ENCODE measurements around the gene FOXD1. TPM values are rescaled to one million over a fixed set of nuclear protein-coding genes. Genes with fewer than 3 reads are reported as not detected.

FOXD1 gene
- total and polyA plus RNA-seq, 2 of the 4 experiments (the other 2 are of a cell fraction) = 3.2 to 23.1 TPM

- Histone ChIP-seq H4K20me1 (ENCODE audit: insufficient read depth, low read length) (no peaks in the 10 kb centered on the region), H3K14ac (replicated peaks; ENCODE audit: low read depth, low read length) (no peak overlapping the region), H4K5ac (ENCODE audit: low read depth, low read length) (no peak overlapping the region), H3K4me2 (ENCODE audit: low read depth, low read length) (no peak overlapping the region), H3K27me3 (ENCODE audit: control insufficient read depth, insufficient read depth, low read length) (peaks cover 7% of the 10 kb centered on the region), H4K91ac (ENCODE audit: insufficient read depth, low read depth, low read length) (no peak overlapping the region), H3K18ac (ENCODE audit: low read depth, low read length) (no peak overlapping the region), H3K9me1 (ENCODE audit: insufficient read depth, low read length) (0 out of 2 replicates have a peak, but pooled peaks cover 3% of the 10 kb centered on the region), H2BK15ac (ENCODE audit: low read depth, low read length) (no peak overlapping the region), H2AK9ac (replicated peaks; ENCODE audit: low read depth, low read length, poor library complexity) (no peak overlapping the region), H2AK5ac (ENCODE audit: low read depth, low read length) (no peak overlapping the region), H2BK20ac (ENCODE audit: low read depth, low read length) (no peak overlapping the region), H3K4me1 (ENCODE audit: control insufficient read depth, insufficient read depth, low read length) (peaks cover 2% of the 10 kb centered on the region; the same call in 1 of the 2 replicates), H3K56ac (ENCODE audit: extremely low read depth, insufficient read depth, low read length) (no peak overlapping the region), H2BK120ac (ENCODE audit: low read depth, low read length) (no peak overlapping the region), H3K9me3 (ENCODE audit: control insufficient read depth, insufficient read depth, low read length) (no peaks in the 10 kb centered on the region), H4K8ac (ENCODE audit: low read depth in 2 of 2, low read length in 2 of 2) (no peak overlapping the region), H3K23ac (ENCODE audit: low read depth, low read length) (no peak overlapping the region), H2AFZ (replicated peaks; ENCODE audit: low read length, poor library complexity) (no peak overlapping the region), H3K4ac (ENCODE audit: low read depth, low read length) (no peak overlapping the region), H2BK5ac (ENCODE audit: low read depth, low read length, poor library complexity, severe bottlenecking) (no peak overlapping the region), H3K4me3 (ENCODE audit: insufficient read depth, low read depth, low read length) (no peak overlapping the region), H3K79me1 (ENCODE audit: low read depth in 1 of 2, low read length in 2 of 2) (no peaks in the 10 kb centered on the region), H3K27ac (ENCODE audit: insufficient read depth, low read length) (no peak overlapping the region), H3K9ac (ENCODE audit: low read depth, low read length) (no peak overlapping the region), H3K36me3 (ENCODE audit: control insufficient read depth, insufficient read depth, low read length) (no peaks in the 10 kb centered on the region)
- ATAC-seq (ENCODE audit: low read depth) = no peak
- dilution Hi-C loops (cut with HindIII; ENCODE audit: low sequenced_read_pairs, unreplicated experiment) = no loop called here
- no CpG with 5 or more reads among the region's 4 CpGs for WGBS, 2 experiments (ENCODE audit: extremely low coverage in 2 of 2, insufficient read length in 1 of 2)
- BruUV-seq (replicated peaks) = no TSS peak
- CTCF ChIA-PET = interaction anchor here (0.7 to 1.3 kb wide), 2 partner anchors 13 to 385 kb away, joined by 3 to 4 read pairs; no protein-coding TSS in a partner anchor
- intact Hi-C loops (cut with micrococcal nuclease) = no loop called here
- in situ Hi-C loops (cut with MboI; ENCODE audit: low sequenced_read_pairs) = no loop called here
- no peak for TF ChIP-seq NFE2L2 (IDR thresholded peaks at IDR 0.05; ENCODE audit: low read depth, low read length)
- TF ChIP-seq ELK1 (IDR thresholded peaks at IDR 0.05; ENCODE audit: borderline replicate concordance, low read depth, low read length) = no peak
- TF ChIP-seq MAZ (IDR thresholded peaks at IDR 0.05; ENCODE audit: borderline replicate concordance, low read depth, low read length) = no peak
- TF ChIP-seq USF2 (IDR thresholded peaks at IDR 0.05; ENCODE audit: low read depth, low read length) = no peak
- no peak for TF ChIP-seq RAD21 (IDR thresholded peaks at IDR 0.05; ENCODE audit: low read length)
- no peak for TF ChIP-seq CHD1 (IDR thresholded peaks at IDR 0.05; ENCODE audit: low read depth, low read length)
- TF ChIP-seq RCOR1 (IDR thresholded peaks at IDR 0.05; ENCODE audit: insufficient replicate concordance, low read length) = no peak
- POLR2A ChIA-PET (ENCODE audit: unreplicated experiment) = no interaction called here
- DNase-seq = no peak
Observed at GRCh38 chr5:73483676-73484075, 35.1 kb upstream of the FOXD1 start.

All from IMR-90 (cell line).